GM12878 (cell line): ENCODE measurements around the gene RBM10. TPM values are rescaled to one million over a fixed set of nuclear protein-coding genes. Genes with fewer than 3 reads are reported as not detected.

Source experiments
- ATAC-seq: fragments of 200-7000 bp; cut with Tn5 transposase; 3 replicates; pipeline ENCODE4 v1.9.1; 2020; ENCODE audit warnings: mild to moderate bottlenecking, moderate library complexity
- BruUV-seq: library from RNA; stranded (reverse); fragments of 400-500 nt; replicated peaks from 2 replicates; lab custom pipeline; 2021; lab: Mats Ljungman, UMichigan
- CTCF ChIA-PET: fragments of 300-600 bp; sonication (Branson Sonifier 250); formaldehyde crosslinking; extraction: SDS; loops from one replicate; lab custom pipeline; 2021; ENCODE audit warnings: inconsistent platforms; lab: Yijun Ruan, JAX
- POLR2A ChIA-PET: fragments of 350-600 bp; formaldehyde crosslinking; extraction: SDS; loops from one replicate; lab custom pipeline; 2021; ENCODE audit warnings: inconsistent platforms; lab: Charles Lee
- RAD21 ChIA-PET: fragments of 300-600 bp; sonication (Branson Sonifier 250); formaldehyde crosslinking; loops from one replicate; lab custom pipeline; 2023; ENCODE audit warnings: antibody characterized with exemption; ENCODE audit not compliant: unreplicated experiment; lab: Charles Lee
- SMC1A ChIA-PET: fragments of 300-600 bp; sonication (Branson Sonifier 250); formaldehyde crosslinking; loops from one replicate; lab custom pipeline; 2023; ENCODE audit not compliant: unreplicated experiment, uncharacterized antibody; lab: Charles Lee
- DNase-seq: peaks from one replicate; pipeline ENCODE4 v3.0.0-alpha.2; 2011; ENCODE audit warnings: low read depth, low spot score
- FAIRE-seq: peaks from 3 replicates; lab custom pipeline; 2011; peaks lifted over from hg19 to GRCh38; lab: Jason Lieb, UNC
- H2AFZ ChIP-seq: 2 replicates; pipeline ENCODE4 v1.6.0; 2011; ENCODE audit warnings: low read depth, low read length, control low read depth; ENCODE audit not compliant: control insufficient read depth
- H3K27ac ChIP-seq: 2 replicates; pipeline ENCODE4 v1.5.1; 2011; ENCODE audit warnings: control low read depth; ENCODE audit not compliant: control insufficient read depth, insufficient read depth
- H3K27me3 ChIP-seq, 2 experiments: replicated peaks in 1 of 2; 2 replicates each; pipeline versions ENCODE4 v1.6.0 to v1.6.1; 2011; ENCODE audit warnings: low read length in 1 of 2; ENCODE audit not compliant: control insufficient read depth in 2 of 2, insufficient read depth in 2 of 2
- H3K36me3 ChIP-seq, 2 experiments: 2 replicates each; pipeline ENCODE4 v1.5.1; 2011; ENCODE audit warnings: low read length in 1 of 2; ENCODE audit not compliant: control insufficient read depth in 2 of 2, insufficient read depth in 2 of 2
- H3K4me1 ChIP-seq: 2 replicates; pipeline ENCODE4 v1.6.1; 2011; ENCODE audit warnings: mild to moderate bottlenecking, low read length, moderate library complexity, mixed read lengths; ENCODE audit not compliant: control insufficient read depth, insufficient read depth
- H3K4me2 ChIP-seq: 2 replicates; pipeline ENCODE4 v1.6.0; 2011; ENCODE audit warnings: control low read depth; ENCODE audit not compliant: control insufficient read depth, insufficient read depth
- H3K4me3 ChIP-seq: fragments of 200-600 bp; sonication (generic); 2 replicates; pipeline ENCODE4 v1.5.1; 2016
- H3K79me2 ChIP-seq: 2 replicates; pipeline ENCODE4 v1.6.0; 2011; ENCODE audit warnings: low read length; ENCODE audit not compliant: control insufficient read depth, insufficient read depth
- H3K9ac ChIP-seq: 2 replicates; pipeline ENCODE4 v1.8.0; 2011; ENCODE audit warnings: low read length, control low read depth, mixed read lengths; ENCODE audit not compliant: control insufficient read depth, insufficient read depth
- H3K9me3 ChIP-seq: replicated peaks from 3 replicates; pipeline ENCODE4 v1.5.1; 2011; ENCODE audit warnings: mild to moderate bottlenecking, low read length; ENCODE audit not compliant: control insufficient read depth, insufficient read depth
- H4K20me1 ChIP-seq: 2 replicates; pipeline ENCODE4 v1.6.0; 2011; ENCODE audit not compliant: control insufficient read depth, insufficient read depth
- SIN3A ChIP-seq: IDR thresholded peaks from 2 replicates; pipeline ENCODE4 v1.6.1; 2012; ENCODE audit warnings: low read depth, low read length, improper control_type of control experiment
- SUZ12 ChIP-seq: fragments of 200-600 bp; sonication (generic); IDR thresholded peaks from one replicate; pipeline ENCODE4 v1.6.1; 2018; ENCODE audit warnings: antibody characterized with exemption, mild to moderate bottlenecking; ENCODE audit not compliant: unreplicated experiment
- WGBS: methylation state at CpG from one replicate; pipeline ENCODE4 v1.1.6; 2016; ENCODE audit warnings: low lambda C conversion rate; ENCODE audit not compliant: insufficient replicate concordance, insufficient coverage; ENCODE audit errors: missing lambda C conversion rate; 5-methylcytosine and 5-hydroxymethylcytosine counted together
- in situ Hi-C: fragments of 300-500 bp; cut with MboI; formaldehyde crosslinking; loops from 9 replicates; pipeline ENCODE4 v1.14.3; 2018; ENCODE audit warnings: mixed read lengths
- intact Hi-C: fragments of 100-400 bp; cut with micrococcal nuclease; formaldehyde crosslinking; loops from one replicate; pipeline ENCODE4 v1.14.2; 2022; ENCODE audit not compliant: unreplicated experiment
- polyA plus RNA-seq, 11 experiments: library from polyadenylated mRNA; depleted of rRNA in 4 of 11; unstranded in 6 of 11; stranded (reverse) in 5 of 11; fragments of >200 nt; fragmentation: Nextera tagmentation in 4 of 11; fragmentation: Illumina TruSeq in 1 of 11; extraction: Ambion mirVana in 4 of 11; extraction: Trizol in 1 of 11; gene quantifications; 1 replicate in 1 of 11; 2 replicates in 10 of 11; pipeline versions ENCODE4 v1.2.1 to v1.2.3, GENCODE V29; 2011 to 2016; ENCODE audit warnings: inconsistent platforms in 2 of 11, missing spikeins in 2 of 11, low read depth in 1 of 11
- total RNA-seq, 4 experiments: library from RNA; depleted of rRNA in 3 of 4; stranded (reverse); fragments of >200 nt in 3 of 4; fragmentation: Illumina TruSeq in 1 of 4; extraction: Trizol in 1 of 4; gene quantifications; 2 replicates each; pipeline versions ENCODE4 v1.2.1 to v1.2.3, GENCODE V29; 2013 to 2021
- TF ChIP-seq, protein P1 (sequence below): fragments of 450-650 bp; IDR thresholded peaks from 2 replicates; pipeline ENCODE4 v1.6.1; 2016; ENCODE audit warnings: mild to moderate bottlenecking
- TF ChIP-seq, protein P2 (sequence below): IDR thresholded peaks from 2 replicates; pipeline ENCODE4 v1.6.1; 2012; ENCODE audit warnings: mild to moderate bottlenecking, low read depth, low read length

The RBM10 gene
- total and polyA plus RNA-seq, 10 of the 15 experiments (the other 5 are each of a cell fraction or from before 2014, with no cell fraction given) = 1.4 to 60.0 (median 29.8) TPM

DNA sequence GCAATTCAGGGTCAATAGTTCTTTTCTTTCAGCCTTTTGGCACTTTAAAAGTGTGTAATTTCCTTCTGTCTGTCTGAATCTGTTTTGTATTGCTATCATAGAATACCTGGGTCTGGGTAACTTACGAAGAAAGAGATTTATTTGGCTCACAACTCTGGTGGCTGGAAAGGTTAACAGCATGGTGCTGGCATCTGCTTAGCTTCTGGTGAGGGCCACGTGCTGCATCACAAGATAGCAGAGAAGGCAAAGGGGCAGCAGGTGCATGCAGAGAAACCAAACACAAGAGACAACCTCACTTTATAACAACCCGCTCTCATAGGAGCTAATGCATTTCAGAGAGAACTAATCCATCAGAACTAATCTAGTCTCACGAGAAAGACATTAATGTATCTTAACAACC is 48.0 kb upstream of the RBM10 start (continued):
- TF ChIP-seq, protein P1, sequence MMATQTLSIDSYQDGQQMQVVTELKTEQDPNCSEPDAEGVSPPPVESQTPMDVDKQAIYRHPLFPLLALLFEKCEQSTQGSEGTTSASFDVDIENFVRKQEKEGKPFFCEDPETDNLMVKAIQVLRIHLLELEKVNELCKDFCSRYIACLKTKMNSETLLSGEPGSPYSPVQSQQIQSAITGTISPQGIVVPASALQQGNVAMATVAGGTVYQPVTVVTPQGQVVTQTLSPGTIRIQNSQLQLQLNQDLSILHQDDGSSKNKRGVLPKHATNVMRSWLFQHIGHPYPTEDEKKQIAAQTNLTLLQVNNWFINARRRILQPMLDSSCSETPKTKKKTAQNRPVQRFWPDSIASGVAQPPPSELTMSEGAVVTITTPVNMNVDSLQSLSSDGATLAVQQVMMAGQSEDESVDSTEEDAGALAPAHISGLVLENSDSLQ = no peak
- no peak for TF ChIP-seq SUZ12
- no peak for TF ChIP-seq SIN3A

DNA sequence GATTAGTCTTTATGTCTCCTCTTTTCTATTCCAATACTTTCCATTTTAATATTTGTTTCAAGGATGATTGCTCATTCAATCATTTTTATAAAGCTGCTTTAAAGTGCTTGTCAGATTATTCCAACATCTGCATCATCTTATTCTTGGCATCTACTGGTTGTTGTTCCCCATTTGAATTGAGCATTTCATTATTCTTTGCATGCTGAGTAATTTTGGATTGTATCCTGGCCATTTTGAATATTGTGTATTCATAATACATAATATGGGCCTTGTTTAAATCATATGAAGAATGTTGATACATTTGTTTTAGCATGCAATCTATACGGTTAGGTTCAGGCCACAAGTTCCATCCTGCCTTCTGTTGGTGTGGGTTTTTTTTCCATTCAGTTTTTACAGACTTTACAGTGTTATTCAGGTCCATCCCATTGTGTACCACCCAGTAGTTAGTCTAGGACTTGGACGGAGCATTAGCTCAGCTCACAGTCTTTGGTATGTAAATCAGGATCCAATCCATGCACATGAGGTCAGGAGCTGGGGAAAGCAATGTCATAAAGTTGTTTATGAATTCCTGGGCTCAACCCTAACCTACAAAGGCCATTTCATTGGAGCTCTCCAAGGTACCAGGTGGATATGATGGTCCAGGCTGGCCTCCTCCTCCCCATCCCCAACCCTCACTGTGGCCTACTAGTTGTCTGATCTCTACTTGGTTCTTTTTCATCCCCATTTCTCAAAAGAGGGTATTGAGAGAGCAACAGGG is 46.5 kb upstream of the RBM10 start:
- Histone ChIP-seq H3K79me2 (no peaks in the 10 kb centered on the region), H2AFZ (no peak overlapping the region), H3K9me3 (no peaks in the 10 kb centered on the region; the same call in 2 of the 3 replicates), H3K4me3 (no peak overlapping the region), H3K27ac (no peak overlapping the region), H4K20me1 (no peaks in the 10 kb centered on the region), H3K9ac (no peak overlapping the region), H3K36me3 (no peaks in the 10 kb centered on the region), H3K4me2 (no peak overlapping the region), H3K4me1 (no peaks in the 10 kb centered on the region), H3K27me3 (peaks cover 0 to 2% of the 10 kb centered on the region in 2 experiments; a peak in 1 of 4 replicates)
- SMC1A ChIA-PET = no interaction called here
- POLR2A ChIA-PET = no interaction called here
- in situ Hi-C loops (no loop called here), intact Hi-C loops (loop anchor here (10.0 kb wide), 1 partner anchor 294 kb away; no protein-coding TSS in a partner anchor)
- TF ChIP-seq, protein P2, sequence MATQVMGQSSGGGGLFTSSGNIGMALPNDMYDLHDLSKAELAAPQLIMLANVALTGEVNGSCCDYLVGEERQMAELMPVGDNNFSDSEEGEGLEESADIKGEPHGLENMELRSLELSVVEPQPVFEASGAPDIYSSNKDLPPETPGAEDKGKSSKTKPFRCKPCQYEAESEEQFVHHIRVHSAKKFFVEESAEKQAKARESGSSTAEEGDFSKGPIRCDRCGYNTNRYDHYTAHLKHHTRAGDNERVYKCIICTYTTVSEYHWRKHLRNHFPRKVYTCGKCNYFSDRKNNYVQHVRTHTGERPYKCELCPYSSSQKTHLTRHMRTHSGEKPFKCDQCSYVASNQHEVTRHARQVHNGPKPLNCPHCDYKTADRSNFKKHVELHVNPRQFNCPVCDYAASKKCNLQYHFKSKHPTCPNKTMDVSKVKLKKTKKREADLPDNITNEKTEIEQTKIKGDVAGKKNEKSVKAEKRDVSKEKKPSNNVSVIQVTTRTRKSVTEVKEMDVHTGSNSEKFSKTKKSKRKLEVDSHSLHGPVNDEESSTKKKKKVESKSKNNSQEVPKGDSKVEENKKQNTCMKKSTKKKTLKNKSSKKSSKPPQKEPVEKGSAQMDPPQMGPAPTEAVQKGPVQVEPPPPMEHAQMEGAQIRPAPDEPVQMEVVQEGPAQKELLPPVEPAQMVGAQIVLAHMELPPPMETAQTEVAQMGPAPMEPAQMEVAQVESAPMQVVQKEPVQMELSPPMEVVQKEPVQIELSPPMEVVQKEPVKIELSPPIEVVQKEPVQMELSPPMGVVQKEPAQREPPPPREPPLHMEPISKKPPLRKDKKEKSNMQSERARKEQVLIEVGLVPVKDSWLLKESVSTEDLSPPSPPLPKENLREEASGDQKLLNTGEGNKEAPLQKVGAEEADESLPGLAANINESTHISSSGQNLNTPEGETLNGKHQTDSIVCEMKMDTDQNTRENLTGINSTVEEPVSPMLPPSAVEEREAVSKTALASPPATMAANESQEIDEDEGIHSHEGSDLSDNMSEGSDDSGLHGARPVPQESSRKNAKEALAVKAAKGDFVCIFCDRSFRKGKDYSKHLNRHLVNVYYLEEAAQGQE = peak; percentile 64; the same call in 1 of the 2 replicates
- TF ChIP-seq, protein P1 = no peak
- 0% methylated on average over 2 of the region's 2 CpGs for WGBS
- RAD21 ChIA-PET = no interaction called here
- CTCF ChIA-PET = no interaction called here
- ATAC-seq (no peak), FAIRE-seq (no peak), DNase-seq (no peak)
- no TSS peak for BruUV-seq
